Adrenal gland (tissue), 5 donors: ENCODE results near the gene SOX10.

ENCODE experiments used
- CTCF ChIP-seq, 6 experiments: fragments of 450-650 bp in 4 of 6; fragments of 200-600 bp in 2 of 6; sonication (generic) in 1 of 6; IDR thresholded peaks; 1 replicate in 5 of 6; 2 replicates in 1 of 6; pipeline versions ENCODE4 v1.5.1 to v1.8.0; 2016 to 2021; ENCODE audit warnings: antibody characterized with exemption in 6 of 6, mild to moderate bottlenecking in 2 of 6, moderate library complexity in 1 of 6
- POLR2A ChIP-seq, 2 donors: fragments of 450-650 bp; IDR thresholded peaks; one replicate each; pipeline ENCODE4 v1.6.1; 2017; ENCODE audit warnings: antibody characterized with exemption in 2 of 2, mild to moderate bottlenecking in 2 of 2, moderate library complexity in 1 of 2
- donor health status: DM: no; HTN: no; CAD: no.

GRCh38 chr22:37996515-37997246 lies 12.3 kb upstream of the SOX10 start:
- no peak for TF ChIP-seq CTCF (IDR thresholded peaks at IDR 0.05)
- no peak for TF ChIP-seq POLR2A (IDR thresholded peaks at IDR 0.05)
